Glomerular visceral epithelial cell (primary cell): ENCODE measurements around the gene SLCO3A1.

Experiments
- DNase-seq: peaks from one replicate; pipeline ENCODE4 v3.0.0-alpha.2; 2016; ENCODE audit errors: extremely low spot score

Gene SLCO3A1

GRCh38 chr15:91853511-91853947, at the start of gene SLCO3A1:
SLCO3A1 (plus strand) TSS chr15:91853708.
- no peak for DNase-seq

GRCh38 chr15:91807122-91807521, 46.4 kb upstream of the SLCO3A1 start:
- no peak for DNase-seq

- DNase-seq, result no peak
These were observed 39.6 kb upstream of the SLCO3A1 start for GRCh38 chr15:91813924-91814323.

GRCh38 chr15:91816942-91817341, 36.6 kb upstream of the SLCO3A1 start:
- no peak for DNase-seq

- DNase-seq, result no peak
These were observed 32.0 kb upstream of the SLCO3A1 start for GRCh38 chr15:91821458-91821857.

GRCh38 chr15:91824256-91824655, 29.3 kb upstream of the SLCO3A1 start:
- no peak for DNase-seq

GRCh38 chr15:91826443-91826842, 27.1 kb upstream of the SLCO3A1 start:
- no peak for DNase-seq

GRCh38 chr15:91833056-91833455, 20.5 kb upstream of the SLCO3A1 start:
- no peak for DNase-seq

- no peak for DNase-seq
These were observed 13.6 kb upstream of the SLCO3A1 start for GRCh38 chr15:91839867-91840266.

GRCh38 chr15:91841861-91842260, 11.6 kb upstream of the SLCO3A1 start:
- DNase-seq, result no peak

- DNase-seq, result no peak
These were observed 9.2 kb upstream of the SLCO3A1 start for GRCh38 chr15:91844341-91844740.

GRCh38 chr15:91844928-91845327, 8.6 kb upstream of the SLCO3A1 start:
- DNase-seq, result no peak

GRCh38 chr15:91845720-91846119, 7.8 kb upstream of the SLCO3A1 start:
- DNase-seq, result no peak

GRCh38 chr15:91849180-91849579, 4.3 kb upstream of the SLCO3A1 start:
- DNase-seq, result no peak

GRCh38 chr15:91849749-91850161, 3.8 kb upstream of the SLCO3A1 start:
- DNase-seq, result no peak

- no peak for DNase-seq
These were observed 582 bp upstream of the SLCO3A1 start for GRCh38 chr15:91852741-91853510.

- DNase-seq, result no peak
These were observed 585 bp downstream of the SLCO3A1 start for GRCh38 chr15:91853948-91854638.

GRCh38 chr15:91854639-91854990, 1.1 kb downstream of the SLCO3A1 start:
- no peak for DNase-seq

- DNase-seq, result no peak
These were observed 1.7 kb downstream of the SLCO3A1 start for GRCh38 chr15:91855241-91855640.

- no peak for DNase-seq
These were observed 2.4 kb downstream of the SLCO3A1 start for GRCh38 chr15:91855684-91856489.

- no peak for DNase-seq
These were observed 3.7 kb downstream of the SLCO3A1 start for GRCh38 chr15:91857224-91857585.

- no peak for DNase-seq
These were observed 4.3 kb downstream of the SLCO3A1 start for GRCh38 chr15:91857772-91858171.

GRCh38 chr15:91860498-91860897, 7.0 kb downstream of the SLCO3A1 start:
- no peak for DNase-seq
